ENCODE results near the gene LIN37.

DNA sequence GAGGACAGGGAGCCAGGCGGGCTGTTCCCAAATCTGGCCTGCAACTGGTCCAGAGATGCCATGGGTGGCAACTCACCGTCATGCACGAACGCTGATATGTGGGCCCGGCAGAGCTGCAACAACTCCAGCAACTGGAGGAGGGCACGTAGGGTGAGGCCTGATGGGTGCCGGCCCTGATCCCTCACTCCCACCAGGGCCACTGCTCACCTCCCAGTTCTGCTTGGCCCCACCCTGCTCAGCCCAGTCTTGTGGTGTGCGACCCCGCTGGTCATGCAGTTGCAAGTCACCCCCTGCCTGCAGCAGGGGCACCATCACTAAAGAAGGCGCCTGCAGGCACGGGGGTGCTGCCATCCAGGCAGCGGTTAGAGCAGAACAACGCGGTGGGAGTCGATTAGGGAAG is 43.9 kb downstream of the LIN37 start:
- TF ChIP-seq, protein P1, sequence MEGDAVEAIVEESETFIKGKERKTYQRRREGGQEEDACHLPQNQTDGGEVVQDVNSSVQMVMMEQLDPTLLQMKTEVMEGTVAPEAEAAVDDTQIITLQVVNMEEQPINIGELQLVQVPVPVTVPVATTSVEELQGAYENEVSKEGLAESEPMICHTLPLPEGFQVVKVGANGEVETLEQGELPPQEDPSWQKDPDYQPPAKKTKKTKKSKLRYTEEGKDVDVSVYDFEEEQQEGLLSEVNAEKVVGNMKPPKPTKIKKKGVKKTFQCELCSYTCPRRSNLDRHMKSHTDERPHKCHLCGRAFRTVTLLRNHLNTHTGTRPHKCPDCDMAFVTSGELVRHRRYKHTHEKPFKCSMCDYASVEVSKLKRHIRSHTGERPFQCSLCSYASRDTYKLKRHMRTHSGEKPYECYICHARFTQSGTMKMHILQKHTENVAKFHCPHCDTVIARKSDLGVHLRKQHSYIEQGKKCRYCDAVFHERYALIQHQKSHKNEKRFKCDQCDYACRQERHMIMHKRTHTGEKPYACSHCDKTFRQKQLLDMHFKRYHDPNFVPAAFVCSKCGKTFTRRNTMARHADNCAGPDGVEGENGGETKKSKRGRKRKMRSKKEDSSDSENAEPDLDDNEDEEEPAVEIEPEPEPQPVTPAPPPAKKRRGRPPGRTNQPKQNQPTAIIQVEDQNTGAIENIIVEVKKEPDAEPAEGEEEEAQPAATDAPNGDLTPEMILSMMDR (IDR thresholded peaks at IDR 0.05; ENCODE audit: poor library complexity): no peak
- TF ChIP-seq EZH2phosphoT487 (IDR thresholded peaks at IDR 0.05; ENCODE audit: low read depth, severe bottlenecking, unreplicated experiment) (no peak), EZH2 (IDR thresholded peaks at IDR 0.05; ENCODE audit: borderline replicate concordance) (no peak)

All from hepatocyte (in vitro differentiated cells).